ENCODE measurements around the gene KIF5A. TPM values are rescaled to one million over a fixed set of nuclear protein-coding genes. Genes with fewer than 3 reads are reported as not detected.

KIF5A gene
- polyA plus RNA-seq, 2 donors: 0.12 to 0.24 TPM

DNA sequence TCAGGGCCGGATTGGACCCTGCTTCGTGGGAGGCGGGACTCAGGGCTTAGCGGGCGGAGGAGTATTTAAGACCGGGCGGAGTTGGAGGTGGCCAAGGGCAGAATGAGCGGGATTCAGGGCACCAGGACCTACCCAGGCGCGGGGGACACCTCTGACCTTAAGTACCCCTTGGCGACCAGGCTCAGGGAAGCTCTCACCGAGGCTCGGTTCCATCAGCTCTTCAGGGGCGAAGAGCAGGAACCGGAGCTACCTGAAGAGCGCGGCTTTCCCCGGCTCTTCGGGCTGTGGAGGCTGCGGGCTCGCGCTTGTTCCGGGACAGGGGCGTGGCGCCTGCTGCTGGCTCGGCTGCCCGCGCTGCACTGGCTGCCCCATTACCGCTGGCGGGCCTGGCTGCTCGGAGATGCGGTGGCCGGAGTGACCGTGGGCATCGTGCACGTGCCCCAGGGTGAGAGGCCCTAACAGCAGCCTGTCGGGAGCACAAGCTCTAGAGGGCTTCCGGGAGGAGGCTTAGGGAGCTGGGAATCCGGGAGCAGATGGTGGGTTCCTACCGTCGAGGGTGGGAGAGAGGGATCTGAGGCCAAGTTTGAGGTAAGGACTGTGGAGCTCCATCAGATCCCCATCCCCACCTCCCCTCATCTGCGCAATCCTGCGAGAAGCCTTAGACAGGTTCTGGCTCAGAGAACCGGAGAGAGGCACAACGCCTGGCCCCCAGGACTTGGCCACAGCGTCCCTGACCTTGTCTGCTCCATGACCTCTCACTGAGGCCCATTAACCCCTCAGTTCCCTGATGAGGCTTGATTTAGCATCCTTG is 69.8 kb downstream of the KIF5A start:
- peaks cover 2 to 11% of the 10 kb centered on the region in 2 donors for H3K4me1 ChIP-seq (ENCODE audit: control insufficient read depth in 2 of 2, insufficient read depth in 2 of 2, low read length in 1 of 2)
- WGBS, 2 donors: 21 to 23% methylated on average over 43 to 46 of the region's 46 CpGs
- H3K27ac ChIP-seq (ENCODE audit: low read depth in 2 of 2, low read length in 1 of 2): no peak overlapping the region
- peaks cover 0 to 4% of the 10 kb centered on the region in 2 donors for H3K9me3 ChIP-seq (ENCODE audit: control insufficient read depth in 2 of 2, insufficient read depth in 1 of 2, low read depth in 1 of 2, low read length in 1 of 2)
- H3K4me3 ChIP-seq (ENCODE audit: low read depth in 1 of 2, low read length in 2 of 2): no peak overlapping the region
- no peaks in the 10 kb centered on the region for H3K36me3 ChIP-seq (ENCODE audit: control insufficient read depth in 2 of 2, insufficient read depth in 2 of 2, low read length in 1 of 2)
- peaks cover 0 to 8% of the 10 kb centered on the region in 2 donors for H3K27me3 ChIP-seq (ENCODE audit: control insufficient read depth in 1 of 2, insufficient read depth in 2 of 2, low read length in 2 of 2)

DNA sequence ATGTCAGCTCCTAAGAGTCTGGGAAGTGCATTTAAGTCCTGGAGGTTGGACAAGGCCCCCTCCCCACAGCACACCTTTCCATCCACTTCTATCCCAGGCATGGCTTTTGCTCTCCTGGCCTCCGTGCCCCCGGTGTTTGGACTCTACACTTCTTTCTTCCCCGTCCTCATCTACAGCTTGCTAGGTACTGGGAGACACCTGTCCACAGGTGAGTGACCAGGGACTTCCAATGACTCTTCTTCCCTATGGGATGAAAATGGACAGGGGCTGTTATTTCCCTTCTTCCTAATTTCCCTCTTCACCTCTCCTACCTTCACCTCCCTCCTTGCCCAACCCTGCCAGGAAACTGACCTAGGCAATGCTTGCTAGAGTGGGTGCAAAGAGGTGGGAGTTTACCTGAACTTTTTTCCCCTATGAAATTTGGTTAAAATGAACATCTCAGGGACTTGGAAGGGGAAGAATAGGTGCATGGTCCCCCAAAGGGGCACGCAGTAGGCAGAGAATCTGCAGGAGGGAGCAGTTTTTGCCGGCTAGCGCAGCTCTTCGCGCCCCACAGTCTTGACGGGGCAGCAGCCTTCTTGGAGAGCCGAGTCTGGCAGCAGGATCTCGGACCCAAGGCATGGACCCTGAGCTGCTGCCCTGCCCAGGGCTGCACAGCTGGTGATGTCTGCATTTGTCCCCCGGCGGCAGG is 70.5 kb downstream of the KIF5A start:
- Histone ChIP-seq H3K4me3 (ENCODE audit: low read depth in 1 of 2, low read length in 2 of 2) (no peak overlapping the region), H3K27ac (ENCODE audit: low read depth in 2 of 2, low read length in 1 of 2) (no peak overlapping the region), H3K9me3 (ENCODE audit: control insufficient read depth in 2 of 2, insufficient read depth in 1 of 2, low read depth in 1 of 2, low read length in 1 of 2) (peaks cover 0 to 4% of the 10 kb centered on the region in 2 donors), H3K36me3 (ENCODE audit: control insufficient read depth in 2 of 2, insufficient read depth in 2 of 2, low read length in 1 of 2) (no peaks in the 10 kb centered on the region), H3K27me3 (ENCODE audit: control insufficient read depth in 1 of 2, insufficient read depth in 2 of 2, low read length in 2 of 2) (peaks cover 0 to 8% of the 10 kb centered on the region in 2 donors), H3K4me1 (ENCODE audit: control insufficient read depth in 2 of 2, insufficient read depth in 2 of 2, low read length in 1 of 2) (peaks cover 2 to 11% of the 10 kb centered on the region in 2 donors)
- WGBS, 2 donors: 29 to 36% methylated on average over 13 of the region's 13 CpGs

DNA sequence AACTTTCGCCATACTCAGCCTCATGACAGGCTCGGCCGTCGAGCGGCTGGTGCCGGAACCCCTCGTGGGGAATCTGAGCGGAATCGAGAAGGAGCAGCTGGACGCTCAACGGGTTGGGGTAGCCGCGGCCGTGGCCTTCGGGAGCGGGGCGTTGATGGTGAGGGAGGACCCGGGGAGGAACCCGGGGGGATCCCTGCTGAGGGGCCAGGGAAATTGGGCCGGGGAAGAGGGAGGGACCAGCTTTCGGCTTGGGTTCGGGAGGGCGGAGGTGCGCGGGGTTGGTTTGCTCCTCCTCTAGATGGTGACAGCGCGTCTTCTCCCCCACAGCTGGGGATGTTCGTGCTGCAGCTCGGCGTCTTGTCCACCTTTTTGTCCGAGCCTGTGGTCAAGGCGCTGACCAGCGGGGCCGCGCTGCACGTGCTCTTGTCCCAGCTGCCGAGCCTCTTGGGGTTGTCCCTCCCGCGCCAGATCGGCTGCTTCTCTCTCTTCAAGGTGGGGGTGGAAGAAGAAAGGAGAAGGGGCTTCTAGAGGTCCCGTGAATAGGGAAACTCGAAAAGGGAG is 71.2 kb downstream of the KIF5A start:
- Histone ChIP-seq H3K4me1 (ENCODE audit: control insufficient read depth in 2 of 2, insufficient read depth in 2 of 2, low read length in 1 of 2) (peaks cover 2 to 11% of the 10 kb centered on the region in 2 donors), H3K27ac (ENCODE audit: low read depth in 2 of 2, low read length in 1 of 2) (no peak overlapping the region), H3K9me3 (ENCODE audit: control insufficient read depth in 2 of 2, insufficient read depth in 1 of 2, low read depth in 1 of 2, low read length in 1 of 2) (peaks cover 0 to 4% of the 10 kb centered on the region in 2 donors), H3K4me3 (ENCODE audit: low read depth in 1 of 2, low read length in 2 of 2) (peak overlapping the region in 1 of 2 donors; percentile 20), H3K27me3 (ENCODE audit: control insufficient read depth in 1 of 2, insufficient read depth in 2 of 2, low read length in 2 of 2) (peaks cover 0 to 8% of the 10 kb centered on the region in 2 donors), H3K36me3 (ENCODE audit: control insufficient read depth in 2 of 2, insufficient read depth in 2 of 2, low read length in 1 of 2) (no peaks in the 10 kb centered on the region)
- 6 to 7% methylated on average over 42 of the region's 42 CpGs for WGBS, 2 donors

DNA sequence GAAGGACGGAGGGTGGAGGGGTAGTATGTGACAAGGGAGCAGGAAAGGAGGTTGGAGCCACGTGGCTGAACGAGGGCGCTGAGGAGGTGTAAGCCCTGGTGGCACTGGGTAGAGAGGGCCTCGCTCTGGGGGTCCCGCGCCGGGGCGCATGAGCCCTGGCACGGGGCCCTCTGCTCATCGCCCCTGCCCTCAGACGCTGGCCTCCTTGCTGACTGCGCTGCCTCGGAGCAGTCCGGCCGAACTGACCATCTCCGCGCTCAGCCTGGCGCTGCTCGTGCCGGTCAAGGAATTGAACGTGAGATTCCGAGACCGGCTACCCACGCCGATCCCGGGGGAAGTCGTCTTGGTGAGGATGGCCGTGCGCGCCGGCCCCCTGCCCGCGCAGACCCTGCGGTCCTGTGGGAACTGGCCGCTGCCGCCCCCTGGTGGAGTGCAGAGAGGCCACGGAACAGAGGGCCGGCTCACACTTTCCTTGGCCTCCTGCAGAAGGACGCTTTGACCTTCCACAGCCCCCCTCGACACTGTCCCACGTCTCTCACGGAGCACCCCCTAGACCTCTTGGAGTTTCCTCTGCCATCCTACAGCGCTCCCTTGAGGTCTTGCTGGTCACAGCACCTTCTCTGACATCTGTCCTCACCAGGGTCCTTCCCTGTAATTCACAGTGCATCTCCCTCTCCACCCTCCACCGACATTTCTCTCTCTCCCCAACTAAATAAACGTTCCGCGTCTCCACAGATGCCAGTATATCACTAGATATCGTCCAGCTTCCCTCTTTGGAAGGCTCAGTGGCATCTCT is 71.9 kb downstream of the KIF5A start:
- Histone ChIP-seq H3K9me3 (ENCODE audit: control insufficient read depth in 2 of 2, insufficient read depth in 1 of 2, low read depth in 1 of 2, low read length in 1 of 2) (peaks cover 0 to 4% of the 10 kb centered on the region in 2 donors), H3K27ac (ENCODE audit: low read depth in 2 of 2, low read length in 1 of 2) (no peak overlapping the region), H3K4me3 (ENCODE audit: low read depth in 1 of 2, low read length in 2 of 2) (peak overlapping the region; percentile 20 to 35), H3K4me1 (ENCODE audit: control insufficient read depth in 2 of 2, insufficient read depth in 2 of 2, low read length in 1 of 2) (peaks cover 2 to 11% of the 10 kb centered on the region in 2 donors), H3K36me3 (ENCODE audit: control insufficient read depth in 2 of 2, insufficient read depth in 2 of 2, low read length in 1 of 2) (no peaks in the 10 kb centered on the region), H3K27me3 (ENCODE audit: control insufficient read depth in 1 of 2, insufficient read depth in 2 of 2, low read length in 2 of 2) (peaks cover 0 to 8% of the 10 kb centered on the region in 2 donors)
- 1 to 3% methylated on average over 49 of the region's 49 CpGs for WGBS, 2 donors

DNA sequence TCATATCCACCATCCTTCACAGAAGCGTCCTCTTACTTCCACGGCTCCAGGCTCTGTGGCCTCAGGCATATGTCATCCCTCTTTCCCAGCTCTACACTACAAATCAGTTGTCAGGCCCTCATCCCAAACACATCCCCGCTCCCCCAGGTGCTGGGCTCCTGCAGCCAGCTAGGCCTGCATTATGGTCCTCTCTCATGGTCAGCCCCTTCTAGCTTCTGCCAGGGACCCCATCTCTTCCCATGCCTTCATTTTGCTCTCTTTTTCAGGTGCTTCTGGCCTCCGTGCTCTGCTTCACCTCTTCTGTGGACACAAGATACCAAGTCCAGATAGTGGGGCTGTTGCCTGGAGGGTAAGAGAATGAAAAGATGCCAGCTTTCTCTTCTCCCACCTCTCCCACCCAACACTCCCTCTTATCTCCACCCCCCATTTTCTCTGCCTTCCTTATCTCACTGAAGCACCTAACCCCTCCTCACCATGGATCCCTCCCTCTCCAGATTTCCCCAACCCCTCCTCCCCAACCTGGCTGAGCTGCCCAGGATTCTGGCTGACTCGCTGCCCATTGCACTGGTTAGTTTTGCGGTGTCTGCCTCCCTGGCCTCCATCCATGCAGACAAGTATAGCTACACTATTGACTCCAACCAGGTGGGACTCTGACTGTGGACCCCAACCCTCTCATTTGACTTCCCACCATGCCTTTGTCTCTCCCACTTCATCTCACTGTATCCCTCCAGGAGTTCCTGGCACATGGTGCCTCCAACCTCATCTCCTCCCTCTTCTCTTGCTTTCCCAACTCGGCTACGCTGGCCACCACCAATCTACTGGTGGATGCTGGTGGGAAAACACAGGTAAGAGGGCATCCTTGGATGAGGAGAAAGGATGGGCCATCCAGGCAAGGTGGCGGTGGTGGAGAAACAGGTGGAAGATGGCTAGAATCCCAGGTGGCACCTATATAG is 72.7 kb downstream of the KIF5A start:
- no peak overlapping the region for H3K27ac ChIP-seq (ENCODE audit: low read depth in 2 of 2, low read length in 1 of 2)

DNA sequence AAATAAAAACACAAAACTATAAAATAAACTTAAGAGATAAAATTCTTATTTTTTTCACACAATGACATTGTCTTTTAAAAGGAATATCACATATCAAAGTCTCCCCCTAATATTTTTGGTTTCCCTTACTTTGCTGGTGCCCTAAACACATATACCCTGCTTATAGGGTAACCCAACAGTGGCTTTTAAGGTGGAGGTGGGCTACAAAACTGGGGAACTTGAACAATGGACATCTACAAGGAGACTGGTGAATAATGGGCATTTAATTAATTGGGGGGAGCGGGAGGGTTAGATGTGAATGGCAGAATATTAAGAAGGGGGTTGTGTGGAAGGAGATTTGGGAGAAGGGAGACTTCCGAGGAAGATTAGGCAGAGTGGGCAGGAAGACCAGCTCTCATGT is 73.5 kb downstream of the KIF5A start:
- WGBS, 2 donors: 75 to 80% methylated on average over 2 of the region's 2 CpGs
- Histone ChIP-seq H3K27me3 (ENCODE audit: control insufficient read depth in 1 of 2, insufficient read depth in 2 of 2, low read length in 2 of 2) (peaks cover 0 to 10% of the 10 kb centered on the region in 2 donors), H3K9me3 (ENCODE audit: control insufficient read depth in 2 of 2, insufficient read depth in 1 of 2, low read depth in 1 of 2, low read length in 1 of 2) (peaks cover 0 to 7% of the 10 kb centered on the region in 2 donors), H3K4me3 (ENCODE audit: low read depth in 1 of 2, low read length in 2 of 2) (no peak overlapping the region), H3K27ac (ENCODE audit: low read depth in 2 of 2, low read length in 1 of 2) (no peak overlapping the region), H3K4me1 (ENCODE audit: control insufficient read depth in 2 of 2, insufficient read depth in 2 of 2, low read length in 1 of 2) (peaks cover 2 to 13% of the 10 kb centered on the region in 2 donors), H3K36me3 (ENCODE audit: control insufficient read depth in 2 of 2, insufficient read depth in 2 of 2, low read length in 1 of 2) (no peaks in the 10 kb centered on the region)

More for the DNA sequence above, 72.7 kb downstream of the KIF5A start:
- 81 to 82% methylated on average over 9 of the region's 9 CpGs for WGBS, 2 donors
- Histone ChIP-seq H3K36me3 (ENCODE audit: control insufficient read depth in 2 of 2, insufficient read depth in 2 of 2, low read length in 1 of 2) (no peaks in the 10 kb centered on the region), H3K4me1 (ENCODE audit: control insufficient read depth in 2 of 2, insufficient read depth in 2 of 2, low read length in 1 of 2) (peaks cover 2 to 13% of the 10 kb centered on the region in 2 donors), H3K9me3 (ENCODE audit: control insufficient read depth in 2 of 2, insufficient read depth in 1 of 2, low read depth in 1 of 2, low read length in 1 of 2) (peaks cover 0 to 4% of the 10 kb centered on the region in 2 donors), H3K27me3 (ENCODE audit: control insufficient read depth in 1 of 2, insufficient read depth in 2 of 2, low read length in 2 of 2) (peaks cover 0 to 10% of the 10 kb centered on the region in 2 donors), H3K4me3 (ENCODE audit: low read depth in 1 of 2, low read length in 2 of 2) (no peak overlapping the region)

DNA sequence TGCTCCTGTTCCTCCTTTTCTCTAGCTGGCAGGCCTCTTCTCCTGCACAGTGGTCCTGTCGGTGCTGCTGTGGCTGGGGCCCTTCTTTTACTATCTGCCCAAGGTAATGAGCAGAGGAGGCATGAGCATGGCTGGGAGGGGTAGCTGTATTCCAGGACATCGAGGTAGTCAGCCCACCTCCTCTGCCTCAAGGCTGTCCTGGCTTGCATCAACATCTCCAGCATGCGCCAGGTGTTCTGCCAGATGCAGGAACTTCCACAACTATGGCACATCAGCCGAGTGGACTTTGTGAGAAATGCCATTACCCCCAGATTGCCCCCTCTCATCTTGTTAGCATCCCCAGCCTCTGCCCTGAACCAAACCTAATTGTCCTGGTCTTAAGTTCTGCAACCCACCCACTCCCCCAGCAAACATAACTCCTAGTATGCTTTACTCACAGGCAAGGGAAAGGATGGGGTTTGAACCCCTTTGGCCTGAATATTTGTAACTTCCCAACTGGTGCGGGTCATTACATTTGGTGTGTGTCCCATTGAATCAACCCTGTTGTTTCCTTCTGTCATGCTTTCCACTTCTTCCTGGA is 74.1 kb downstream of the KIF5A start:
- Histone ChIP-seq H3K4me1 (ENCODE audit: control insufficient read depth in 2 of 2, insufficient read depth in 2 of 2, low read length in 1 of 2) (peaks cover 2 to 13% of the 10 kb centered on the region in 2 donors), H3K27ac (ENCODE audit: low read depth in 2 of 2, low read length in 1 of 2) (no peak overlapping the region), H3K36me3 (ENCODE audit: control insufficient read depth in 2 of 2, insufficient read depth in 2 of 2, low read length in 1 of 2) (no peaks in the 10 kb centered on the region), H3K27me3 (ENCODE audit: control insufficient read depth in 1 of 2, insufficient read depth in 2 of 2, low read length in 2 of 2) (peaks cover 0 to 10% of the 10 kb centered on the region in 2 donors), H3K9me3 (ENCODE audit: control insufficient read depth in 2 of 2, insufficient read depth in 1 of 2, low read depth in 1 of 2, low read length in 1 of 2) (peaks cover 0 to 7% of the 10 kb centered on the region in 2 donors), H3K4me3 (ENCODE audit: low read depth in 1 of 2, low read length in 2 of 2) (no peak overlapping the region)
- WGBS, 2 donors: 61 to 66% methylated on average over 5 of the region's 5 CpGs

DNA sequence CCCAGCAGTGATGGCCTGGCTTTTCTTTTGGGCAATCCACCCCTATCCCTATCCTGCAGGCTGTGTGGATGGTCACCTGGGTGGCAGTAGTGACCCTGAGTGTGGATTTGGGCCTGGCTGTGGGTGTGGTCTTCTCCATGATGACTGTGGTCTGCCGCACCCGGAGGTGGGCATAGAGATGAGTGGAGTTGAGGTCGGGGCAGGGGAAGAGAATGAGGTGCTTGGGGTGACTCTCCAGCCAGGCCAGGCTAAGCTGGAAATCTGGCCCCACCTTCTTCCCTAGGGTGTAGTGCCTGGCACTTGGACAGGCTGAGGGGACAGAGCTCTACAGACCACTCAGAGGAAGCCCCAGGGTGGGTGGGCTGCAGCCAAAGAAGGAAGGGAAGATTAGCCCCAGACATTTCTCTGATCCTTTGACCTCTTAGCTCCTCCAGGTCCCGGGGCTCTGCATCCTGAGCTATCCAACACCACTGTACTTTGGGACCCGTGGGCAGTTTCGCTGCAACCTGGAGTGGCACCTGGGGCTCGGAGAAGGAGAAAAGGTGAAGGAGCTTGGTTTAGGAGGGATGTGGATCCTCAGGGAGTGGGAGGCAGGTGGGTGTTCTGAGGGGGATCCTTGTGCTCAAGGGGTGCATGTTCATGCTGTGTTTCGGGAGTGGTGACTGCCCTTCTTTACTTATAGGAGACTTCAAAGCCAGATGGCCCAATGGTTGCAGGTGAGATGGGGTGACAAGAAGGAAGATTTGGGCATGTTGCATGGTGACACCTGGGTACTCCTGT is 74.8 kb downstream of the KIF5A start:
- Histone ChIP-seq H3K9me3 (ENCODE audit: control insufficient read depth in 2 of 2, insufficient read depth in 1 of 2, low read depth in 1 of 2, low read length in 1 of 2) (peaks cover 0 to 7% of the 10 kb centered on the region in 2 donors), H3K4me3 (ENCODE audit: low read depth in 1 of 2, low read length in 2 of 2) (no peak overlapping the region)

More for the DNA sequence above, 74.8 kb downstream of the KIF5A start:
- WGBS, 2 donors: 77 to 81% methylated on average over 8 of the region's 8 CpGs
- no peaks in the 10 kb centered on the region for H3K36me3 ChIP-seq (ENCODE audit: control insufficient read depth in 2 of 2, insufficient read depth in 2 of 2, low read length in 1 of 2)
- peaks cover 2 to 9% of the 10 kb centered on the region in 2 donors for H3K4me1 ChIP-seq (ENCODE audit: control insufficient read depth in 2 of 2, insufficient read depth in 2 of 2, low read length in 1 of 2)
- no peak overlapping the region for H3K27ac ChIP-seq (ENCODE audit: low read depth in 2 of 2, low read length in 1 of 2)
- peaks cover 0 to 10% of the 10 kb centered on the region in 2 donors for H3K27me3 ChIP-seq (ENCODE audit: control insufficient read depth in 1 of 2, insufficient read depth in 2 of 2, low read length in 2 of 2)

Measured in esophagus (tissue), 2 donors.